ENCODE data around the gene DNAJC25.

DNAJC25 gene

GRCh38 chr9:111610149-111610548, 21.0 kb upstream of the DNAJC25 start:
- Histone ChIP-seq H3K9ac (ENCODE audit: low read length) (no peak overlapping the region), H3K9me2 (replicated peaks; ENCODE audit: insufficient read depth, low read length) (no peaks in the 10 kb centered on the region), H4K20me1 (ENCODE audit: low read depth, low read length) (no peaks in the 10 kb centered on the region), H3K36me3 (ENCODE audit: low read length) (no peaks in the 10 kb centered on the region), H3K79me2 (ENCODE audit: insufficient read depth, low read length) (no peaks in the 10 kb centered on the region), H3K27me3 (ENCODE audit: low read length) (no peaks in the 10 kb centered on the region), H2AFZ (ENCODE audit: low read depth, low read length, severe bottlenecking) (no peak overlapping the region), H3K4me2 (ENCODE audit: low read depth, low read length, poor library complexity, severe bottlenecking) (no peak overlapping the region), H3F3A (ENCODE audit: insufficient read depth) (no peaks in the 10 kb centered on the region), H3K4me3 (ENCODE audit: insufficient read depth, low read length, poor library complexity, severe bottlenecking) (no peak overlapping the region), H3K9me3 (ENCODE audit: insufficient read depth, low read length) (no peaks in the 10 kb centered on the region), H3K27ac (ENCODE audit: low read depth, low read length) (no peak overlapping the region)
- TF ChIP-seq CTCF (IDR thresholded peaks at IDR 0.05; ENCODE audit: insufficient read depth, low read length, poor library complexity, severe bottlenecking), result no peak
- TF ChIP-seq EZH2phosphoT487 (conservative IDR thresholded peaks at IDR 0.05; ENCODE audit: low read length), result no peak

GRCh38 chr9:111610845-111611244, 20.3 kb upstream of the DNAJC25 start:
- no peaks in the 10 kb centered on the region for H3K9me3 ChIP-seq (ENCODE audit: insufficient read depth, low read length)
- no peaks in the 10 kb centered on the region for H3K9me2 ChIP-seq (replicated peaks; ENCODE audit: insufficient read depth, low read length)
- no peaks in the 10 kb centered on the region for H3K79me2 ChIP-seq (ENCODE audit: insufficient read depth, low read length)

GRCh38 chr9:111613436-111614040, 17.6 kb upstream of the DNAJC25 start:
- Histone ChIP-seq H3F3A (ENCODE audit: insufficient read depth) (no peaks in the 10 kb centered on the region), H3K4me2 (ENCODE audit: low read depth, low read length, poor library complexity, severe bottlenecking) (no peak overlapping the region), H2AFZ (ENCODE audit: low read depth, low read length, severe bottlenecking) (no peak overlapping the region), H3K9me3 (ENCODE audit: insufficient read depth, low read length) (no peaks in the 10 kb centered on the region), H3K4me3 (ENCODE audit: insufficient read depth, low read length, poor library complexity, severe bottlenecking) (no peak overlapping the region), H3K36me3 (ENCODE audit: low read length) (no peaks in the 10 kb centered on the region), H3K79me2 (ENCODE audit: insufficient read depth, low read length) (no peaks in the 10 kb centered on the region), H3K9ac (ENCODE audit: low read length) (no peak overlapping the region), H3K27me3 (ENCODE audit: low read length) (no peaks in the 10 kb centered on the region), H3K9me2 (replicated peaks; ENCODE audit: insufficient read depth, low read length) (no peaks in the 10 kb centered on the region), H3K27ac (ENCODE audit: low read depth, low read length) (no peak overlapping the region), H4K20me1 (ENCODE audit: low read depth, low read length) (no peaks in the 10 kb centered on the region)
- TF ChIP-seq CTCF (IDR thresholded peaks at IDR 0.05; ENCODE audit: insufficient read depth, low read length, poor library complexity, severe bottlenecking) (no peak), EZH2phosphoT487 (conservative IDR thresholded peaks at IDR 0.05; ENCODE audit: low read length) (no peak)

More at GRCh38 chr9:111610845-111611244, 20.3 kb upstream of the DNAJC25 start:
- Histone ChIP-seq H3K4me3 (ENCODE audit: insufficient read depth, low read length, poor library complexity, severe bottlenecking) (no peak overlapping the region), H4K20me1 (ENCODE audit: low read depth, low read length) (no peaks in the 10 kb centered on the region), H3K27ac (ENCODE audit: low read depth, low read length) (no peak overlapping the region), H3K27me3 (ENCODE audit: low read length) (no peaks in the 10 kb centered on the region), H3K9ac (ENCODE audit: low read length) (no peak overlapping the region), H3K4me2 (ENCODE audit: low read depth, low read length, poor library complexity, severe bottlenecking) (no peak overlapping the region), H3K36me3 (ENCODE audit: low read length) (no peaks in the 10 kb centered on the region), H3F3A (ENCODE audit: insufficient read depth) (no peaks in the 10 kb centered on the region), H2AFZ (ENCODE audit: low read depth, low read length, severe bottlenecking) (no peak overlapping the region)
- no peak for TF ChIP-seq EZH2phosphoT487 (conservative IDR thresholded peaks at IDR 0.05; ENCODE audit: low read length)
- no peak for TF ChIP-seq CTCF (IDR thresholded peaks at IDR 0.05; ENCODE audit: insufficient read depth, low read length, poor library complexity, severe bottlenecking)

All from SU-DHL-6 (cell line).